ENCODE results near the gene MRPS14.
A peak's percentile ranks its signal among the peaks of the same experiment; 100 is the strongest.

MRPS14 gene

GRCh38 chr1:174982971-174983689, 40.1 kb downstream of the MRPS14 start:
- peak; percentile 42 for DNase-seq

GRCh38 chr1:174976436-174977108, 46.7 kb downstream of the MRPS14 start:
- DNase-seq: peak; percentile 60

- no peak for DNase-seq
These were observed 47.5 kb downstream of the MRPS14 start for GRCh38 chr1:174975764-174976163.

GRCh38 chr1:174974711-174975119, 48.5 kb downstream of the MRPS14 start:
- no peak for DNase-seq

- DNase-seq: no peak
These were observed 51.3 kb downstream of the MRPS14 start for GRCh38 chr1:174971902-174972301.

GRCh38 chr1:174971466-174971865, 51.8 kb downstream of the MRPS14 start:
- DNase-seq: no peak

GRCh38 chr1:174969977-174970376, 53.2 kb downstream of the MRPS14 start:
- DNase-seq: no peak

GRCh38 chr1:174968750-174969244, 54.4 kb downstream of the MRPS14 start:
- peak; percentile 65 for DNase-seq

GRCh38 chr1:174967845-174968705, 55.1 kb downstream of the MRPS14 start:
- no peak for DNase-seq

- no peak for DNase-seq
These were observed 57.1 kb downstream of the MRPS14 start for GRCh38 chr1:174966008-174966572.

- DNase-seq: no peak
These were observed 57.7 kb downstream of the MRPS14 start for GRCh38 chr1:174965362-174966007.

GRCh38 chr1:174964972-174965361, 58.3 kb downstream of the MRPS14 start:
- no peak for DNase-seq

- no peak for DNase-seq
These were observed 58.8 kb downstream of the MRPS14 start for GRCh38 chr1:174964261-174964971.

- DNase-seq: no peak
These were observed 59.6 kb downstream of the MRPS14 start for GRCh38 chr1:174963529-174964125.
